Measurements from ENCODE around the gene USH2A.

DNA sequence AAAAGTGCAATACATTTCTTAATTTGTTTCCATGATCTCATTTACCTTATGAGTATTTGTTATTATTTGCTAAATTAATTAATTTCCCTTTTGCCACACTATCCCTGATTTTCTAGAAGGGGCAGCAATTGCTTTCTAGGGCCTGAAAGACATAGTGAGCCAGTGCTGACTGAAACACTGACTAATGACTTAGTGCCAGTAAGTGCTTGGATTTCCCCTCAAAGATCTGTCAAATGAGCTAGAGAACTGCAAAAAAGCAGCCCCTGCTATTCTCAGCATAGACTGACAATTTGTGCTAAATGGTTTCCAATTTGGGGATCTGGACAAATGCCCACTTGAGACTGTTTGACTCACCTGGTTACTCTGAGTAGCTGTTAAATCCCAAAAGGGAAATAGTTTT, 35.6 kb upstream of the USH2A start:
- TF ChIP-seq CTCF (IDR thresholded peaks at IDR 0.05): no peak
- no peak for TF ChIP-seq POLR2A (IDR thresholded peaks at IDR 0.05)
